SH-SY5Y (cell line): ENCODE measurements around the gene TCF12.

Source experiments
- GATA2 ChIP-seq: IDR thresholded peaks from 2 replicates; pipeline ENCODE4 v1.6.1; 2011; ENCODE audit warnings: mild to moderate bottlenecking, low read depth, low read length
- GATA3 ChIP-seq: IDR thresholded peaks from 2 replicates; pipeline ENCODE4 v1.6.1; 2011; ENCODE audit warnings: low read depth, mild to moderate bottlenecking, low read length, moderate library complexity

- TF ChIP-seq GATA3 (no peak), GATA2 (no peak)
Observed at GRCh38 chr15:57148262-57148661, 229.8 kb downstream of the TCF12 start.
